ENCODE measurements around the gene KRTAP5-6. TPM values are rescaled to one million over a fixed set of nuclear protein-coding genes. Genes with fewer than 3 reads are reported as not detected.

Gene KRTAP5-6
- total RNA-seq, 1 experiment from 2014 or later = not detected

DNA sequence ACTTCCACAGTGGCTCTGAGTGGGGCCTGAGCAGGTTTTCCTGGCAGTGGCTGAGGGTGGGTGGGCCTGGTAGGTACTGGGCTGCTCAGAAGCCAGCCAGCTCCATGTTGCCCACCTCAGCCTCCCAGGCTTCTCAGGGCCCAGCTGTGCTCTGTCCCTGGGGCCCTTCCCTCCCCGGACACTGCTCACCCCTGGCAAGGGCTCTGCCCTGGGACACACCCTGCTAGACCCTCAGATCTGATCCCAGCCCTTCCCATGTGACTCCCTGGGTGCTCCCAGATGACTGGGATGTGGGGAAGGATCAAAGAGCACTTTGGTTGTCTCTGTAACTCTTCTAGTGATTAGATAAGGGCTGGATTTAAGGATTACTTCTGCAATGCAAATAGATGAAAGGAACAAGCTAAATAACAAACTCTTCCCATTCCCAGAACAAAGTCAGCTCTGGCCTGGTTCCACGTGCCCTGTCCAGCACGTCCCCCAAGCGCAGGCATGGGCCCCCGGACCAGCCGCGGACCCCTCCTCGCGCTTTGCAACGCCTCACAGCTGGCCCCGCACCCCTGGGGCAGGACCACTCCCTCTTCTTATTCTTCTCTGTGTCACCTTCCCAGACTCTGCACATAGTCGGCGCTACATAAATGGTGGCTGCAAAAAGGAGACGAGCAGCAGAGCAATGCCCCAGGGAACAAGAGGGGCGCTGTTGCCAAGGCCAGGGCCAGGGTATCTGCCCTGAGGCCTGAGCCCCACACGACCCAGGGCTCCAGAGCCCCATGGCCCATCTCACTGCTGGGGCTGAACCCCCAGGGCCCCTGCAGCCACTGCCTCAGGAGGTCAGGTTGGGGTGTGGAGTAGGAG is 5.7 kb upstream of the KRTAP5-6 start:
- H3K4me3 ChIP-seq (ENCODE audit: low read length) = no peak overlapping the region
- no peaks in the 10 kb centered on the region for H3K79me2 ChIP-seq (ENCODE audit: low read length)
- BruUV-seq (replicated peaks) = no TSS peak
- no peaks in the 10 kb centered on the region for H3K36me3 ChIP-seq (ENCODE audit: low read depth, low read length)
- H4K20me1 ChIP-seq (ENCODE audit: low read length) = no peaks in the 10 kb centered on the region
- ChIA-PET CTCF (interaction anchor here (0.5 kb wide), 1 partner anchor 54 kb away, joined by 3 read pairs; no protein-coding TSS in a partner anchor), POLR2A (ENCODE audit: unreplicated experiment) (no interaction called here)
- H2AFZ ChIP-seq (ENCODE audit: low read length) = no peak overlapping the region
- ATAC-seq (no peak), DNase-seq (no peak)
- no peaks in the 10 kb centered on the region for H3K9me3 ChIP-seq (ENCODE audit: low read length)
- H3K4me1 ChIP-seq (ENCODE audit: insufficient read depth, low read length) = peaks cover 7% of the 10 kb centered on the region; the same call in 1 of the 2 replicates
- H3K27me3 ChIP-seq (ENCODE audit: low read length) = no peaks in the 10 kb centered on the region
- H3K9me2 ChIP-seq (replicated peaks; ENCODE audit: low read length) = no peaks in the 10 kb centered on the region
- no peak overlapping the region for H3K27ac ChIP-seq (ENCODE audit: low read length)
- TF ChIP-seq EZH2phosphoT487 (IDR thresholded peaks at IDR 0.05; ENCODE audit: borderline replicate concordance, low read length) = no peak
- TF ChIP-seq, protein P1, sequence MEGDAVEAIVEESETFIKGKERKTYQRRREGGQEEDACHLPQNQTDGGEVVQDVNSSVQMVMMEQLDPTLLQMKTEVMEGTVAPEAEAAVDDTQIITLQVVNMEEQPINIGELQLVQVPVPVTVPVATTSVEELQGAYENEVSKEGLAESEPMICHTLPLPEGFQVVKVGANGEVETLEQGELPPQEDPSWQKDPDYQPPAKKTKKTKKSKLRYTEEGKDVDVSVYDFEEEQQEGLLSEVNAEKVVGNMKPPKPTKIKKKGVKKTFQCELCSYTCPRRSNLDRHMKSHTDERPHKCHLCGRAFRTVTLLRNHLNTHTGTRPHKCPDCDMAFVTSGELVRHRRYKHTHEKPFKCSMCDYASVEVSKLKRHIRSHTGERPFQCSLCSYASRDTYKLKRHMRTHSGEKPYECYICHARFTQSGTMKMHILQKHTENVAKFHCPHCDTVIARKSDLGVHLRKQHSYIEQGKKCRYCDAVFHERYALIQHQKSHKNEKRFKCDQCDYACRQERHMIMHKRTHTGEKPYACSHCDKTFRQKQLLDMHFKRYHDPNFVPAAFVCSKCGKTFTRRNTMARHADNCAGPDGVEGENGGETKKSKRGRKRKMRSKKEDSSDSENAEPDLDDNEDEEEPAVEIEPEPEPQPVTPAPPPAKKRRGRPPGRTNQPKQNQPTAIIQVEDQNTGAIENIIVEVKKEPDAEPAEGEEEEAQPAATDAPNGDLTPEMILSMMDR (conservative IDR thresholded peaks at IDR 0.05; ENCODE audit: low read depth, low read length) = no peak
- H3K9ac ChIP-seq (ENCODE audit: low read length) = no peak overlapping the region
- no peak overlapping the region for H3K4me2 ChIP-seq (ENCODE audit: low read length)
- no peaks in the 10 kb centered on the region for H3F3A ChIP-seq (ENCODE audit: low read length, unreplicated experiment)
- intact Hi-C loops (cut with micrococcal nuclease) = loop anchor here (5.0 kb wide), 1 partner anchor 39 kb away; no protein-coding TSS in a partner anchor

DNA sequence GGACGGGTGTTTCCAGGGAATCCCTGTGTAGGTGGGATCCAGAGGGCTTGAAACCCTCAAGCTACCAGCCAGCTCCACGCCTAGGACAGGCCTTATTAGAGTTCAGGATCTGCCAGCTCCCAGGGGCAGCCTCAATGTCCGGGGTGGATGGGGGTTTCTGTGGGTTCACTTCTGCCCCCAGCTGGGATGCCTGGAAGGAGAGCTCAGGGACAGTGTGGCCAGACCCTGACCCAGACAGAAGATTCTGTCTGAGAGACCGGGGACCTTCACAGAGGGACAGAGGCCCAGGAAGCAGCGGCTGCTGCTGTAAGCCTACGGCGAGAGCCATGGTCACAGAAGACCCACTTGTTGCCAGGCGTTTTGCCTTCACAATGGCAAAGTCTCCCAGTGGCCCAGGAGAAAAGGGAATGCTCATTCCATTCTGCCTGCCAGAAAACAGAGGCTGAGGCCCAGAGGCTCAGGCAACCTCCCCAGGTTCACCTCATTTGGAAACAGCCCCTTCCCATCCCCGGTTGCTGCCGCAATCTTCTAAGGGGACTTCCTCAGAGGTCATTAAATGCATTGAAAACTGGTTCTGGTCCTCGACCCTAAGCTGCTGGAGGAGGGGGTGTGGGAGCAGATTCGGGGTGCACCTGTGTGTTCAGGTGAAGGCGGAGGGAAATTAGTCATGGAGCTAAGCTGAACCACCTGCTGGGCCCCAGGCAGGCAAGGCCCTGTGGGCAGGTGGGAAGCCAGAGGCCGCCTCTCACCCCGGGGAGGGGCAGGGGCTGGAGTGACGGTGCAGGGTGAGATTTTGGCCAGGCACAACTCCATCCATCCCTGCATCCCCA is 4.9 kb upstream of the KRTAP5-6 start:
- Histone ChIP-seq H2AFZ (ENCODE audit: low read length) (no peak overlapping the region), H3K9me3 (ENCODE audit: low read length) (no peaks in the 10 kb centered on the region), H3K4me2 (ENCODE audit: low read length) (no peak overlapping the region), H3K27me3 (ENCODE audit: low read length) (no peaks in the 10 kb centered on the region), H3K79me2 (ENCODE audit: low read length) (no peaks in the 10 kb centered on the region), H3K36me3 (ENCODE audit: low read depth, low read length) (no peaks in the 10 kb centered on the region), H4K20me1 (ENCODE audit: low read length) (no peaks in the 10 kb centered on the region), H3K27ac (ENCODE audit: low read length) (no peak overlapping the region), H3K4me1 (ENCODE audit: insufficient read depth, low read length) (peaks cover 7% of the 10 kb centered on the region; the same call in 1 of the 2 replicates), H3F3A (ENCODE audit: low read length, unreplicated experiment) (no peaks in the 10 kb centered on the region), H3K9ac (ENCODE audit: low read length) (no peak overlapping the region), H3K9me2 (replicated peaks; ENCODE audit: low read length) (no peaks in the 10 kb centered on the region), H3K4me3 (ENCODE audit: low read length) (no peak overlapping the region)
- intact Hi-C loops (cut with micrococcal nuclease) = loop anchor here (5.0 kb wide), 1 partner anchor 40 kb away; no protein-coding TSS in a partner anchor
- no TSS peak for BruUV-seq (replicated peaks)
- no peak for TF ChIP-seq EZH2 (IDR thresholded peaks at IDR 0.05; ENCODE audit: low read length, unreplicated experiment)
- no peak for TF ChIP-seq EZH2phosphoT487 (IDR thresholded peaks at IDR 0.05; ENCODE audit: borderline replicate concordance, low read length)
- TF ChIP-seq, protein P1 (conservative IDR thresholded peaks at IDR 0.05; ENCODE audit: low read depth, low read length) = no peak
- ATAC-seq (no peak), DNase-seq (no peak)
- ChIA-PET CTCF (interaction anchor here (0.5 kb wide), 1 partner anchor 55 kb away, joined by 3 read pairs; no protein-coding TSS in a partner anchor), POLR2A (ENCODE audit: unreplicated experiment) (no interaction called here)

All from PC-3 (cell line).